Aorta (tissue), 5 donors: ENCODE results near the gene UBASH3B. TPM values are rescaled to one million over a fixed set of nuclear protein-coding genes. Genes with fewer than 3 reads are reported as not detected.

Source experiments
- ATAC-seq: fragments of 200-7000 bp; cut with Tn5 transposase; one replicate; pipeline ENCODE4 v1.9.1; 2022; ENCODE audit warnings: moderate library complexity; ENCODE audit not compliant: low FRiP score
- DNase-seq, 2 donors: peaks; one replicate each; pipeline ENCODE4 v3.0.0-alpha.2; 2020
- H3K27ac ChIP-seq, 2 donors: one replicate each; pipeline ENCODE4 v1.5.1; 2013; ENCODE audit warnings: low read length in 2 of 2, mild to moderate bottlenecking in 2 of 2, moderate library complexity in 2 of 2, control low read depth in 1 of 2, inconsistent platforms in 1 of 2, low read depth in 1 of 2
- H3K27me3 ChIP-seq, 2 donors: one replicate each; pipeline ENCODE4 v1.6.1; 2013; ENCODE audit warnings: control low read depth in 1 of 2, low read length in 1 of 2, mild to moderate bottlenecking in 1 of 2, moderate library complexity in 1 of 2; ENCODE audit not compliant: insufficient read depth in 2 of 2, control insufficient read depth in 1 of 2
- H3K36me3 ChIP-seq, 2 donors: one replicate each; pipeline ENCODE4 v1.6.1; 2013; ENCODE audit warnings: control low read depth in 1 of 2, low read length in 1 of 2, mild to moderate bottlenecking in 1 of 2; ENCODE audit not compliant: insufficient read depth in 2 of 2, control insufficient read depth in 1 of 2
- H3K4me1 ChIP-seq, 2 donors: one replicate each; pipeline ENCODE4 v1.6.1; 2013; ENCODE audit warnings: low read length in 2 of 2, control low read depth in 1 of 2, mild to moderate bottlenecking in 1 of 2, moderate library complexity in 1 of 2; ENCODE audit not compliant: insufficient read depth in 2 of 2, control insufficient read depth in 1 of 2
- H3K4me3 ChIP-seq, 2 donors: one replicate each; pipeline ENCODE4 v1.5.1; 2013; ENCODE audit warnings: low read length in 2 of 2, control low read depth in 1 of 2, mild to moderate bottlenecking in 1 of 2
- H3K9me3 ChIP-seq: one replicate; pipeline ENCODE4 v1.6.1; 2013; ENCODE audit warnings: mild to moderate bottlenecking, low read length; ENCODE audit not compliant: control insufficient read depth
- WGBS, 2 donors: extraction: QIAGEN DNeasy Blood & Tissue Kit; methylation state at CpG; one replicate each; pipeline ENCODE4 v1.1.7; 2013; 5-methylcytosine and 5-hydroxymethylcytosine counted together
- intact Hi-C, 2 donors: fragments of 100-400 bp; cut with DNase I; formaldehyde crosslinking; loops; one replicate each; pipeline versions ENCODE4 v1.14.2 to v1.15.0; 2022
- polyA plus RNA-seq, 2 donors: library from polyadenylated mRNA; stranded (reverse); fragments of 200-250 nt; gene quantifications; one replicate each; pipeline ENCODE4 v1.2.3, GENCODE V29; 2013
- total RNA-seq, 2 donors: library from RNA; stranded (reverse); fragmentation: NEBNext Ultra II Directional; extraction: Animal tissue kit (Norgen Biotek cat#: 25700); gene quantifications; one replicate each; pipeline ENCODE4 v1.2.1, GENCODE V29; 2021
- donor health status: healthy with polysubstance abuse.
- donor health status: Bipolar disorder and iron deficiency.
- donor health status: DM: no; HTN: no; CAD: no.
- donor health status: DM: no; HTN: no; CAD: no.
- donor health status: DM: yes; HTN: yes; CAD: no.

Gene UBASH3B
- total and polyA plus RNA-seq, 4 donors = 0.28 to 15.1 (median 6.0) TPM

DNA sequence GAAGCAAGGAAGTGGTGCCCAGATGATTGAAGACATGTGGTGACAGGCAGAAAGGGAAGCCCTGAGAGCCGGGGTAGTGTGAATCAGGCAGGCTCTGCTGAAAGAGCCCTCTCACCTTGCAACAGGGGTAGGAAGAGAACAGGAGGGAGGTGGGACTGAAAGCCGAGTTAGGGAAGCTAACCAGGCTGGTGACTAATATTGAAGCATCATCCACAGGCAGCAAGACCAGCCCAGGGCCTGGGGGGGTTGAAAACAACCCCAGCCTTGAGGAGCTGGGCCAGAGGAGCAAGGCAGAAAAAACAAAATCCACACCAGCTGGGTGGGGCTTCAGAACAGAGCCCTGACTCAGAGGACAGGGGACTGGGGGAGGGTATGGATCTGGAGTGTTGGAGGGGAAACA, 147.8 kb downstream of the UBASH3B start:
- no peak for DNase-seq
- Histone ChIP-seq H3K36me3 (no peaks in the 10 kb centered on the region), H3K9me3 (no peaks in the 10 kb centered on the region), H3K27ac (no peak overlapping the region), H3K27me3 (no peaks in the 10 kb centered on the region), H3K4me3 (no peak overlapping the region), H3K4me1 (no peaks in the 10 kb centered on the region)
- ATAC-seq = no peak
- 80 to 86% methylated on average over 2 of the region's 2 CpGs for WGBS, 2 donors
- intact Hi-C loops = no loop called here

GRCh38 chr11:122803716-122804115, 148.2 kb downstream of the UBASH3B start:
- intact Hi-C loops = no loop called here
- no peaks in the 10 kb centered on the region for H3K9me3 ChIP-seq
- no peaks in the 10 kb centered on the region for H3K36me3 ChIP-seq
- no peak overlapping the region for H3K27ac ChIP-seq
- 96 to 98% methylated on average over 5 of the region's 5 CpGs for WGBS, 2 donors
- H3K27me3 ChIP-seq = no peaks in the 10 kb centered on the region
- H3K4me3 ChIP-seq = no peak overlapping the region
- DNase-seq (no peak), ATAC-seq (no peak)
- H3K4me1 ChIP-seq = no peaks in the 10 kb centered on the region

DNA sequence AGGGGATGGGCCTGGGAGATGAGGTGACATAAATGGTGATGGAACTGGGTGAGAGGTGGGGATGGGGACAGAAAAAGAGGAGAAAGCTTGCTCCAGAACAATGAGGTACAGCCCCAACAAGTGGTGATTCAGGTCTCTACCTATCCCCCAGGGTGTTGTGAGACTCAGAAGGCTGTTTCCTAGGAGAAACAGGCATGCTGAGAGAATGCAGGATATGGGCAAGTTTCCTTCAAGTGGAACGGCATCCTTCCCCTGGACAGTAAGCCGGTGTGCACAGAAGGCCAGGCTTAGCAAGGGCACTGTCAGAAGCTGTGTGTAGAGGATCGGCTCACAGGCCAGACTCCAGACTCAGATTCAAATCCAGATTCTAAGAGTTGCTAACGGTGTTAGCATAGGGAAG, 148.6 kb downstream of the UBASH3B start:
- Histone ChIP-seq H3K4me3 (no peak overlapping the region), H3K4me1 (no peaks in the 10 kb centered on the region), H3K27ac (no peak overlapping the region), H3K9me3 (no peaks in the 10 kb centered on the region), H3K27me3 (no peaks in the 10 kb centered on the region), H3K36me3 (no peaks in the 10 kb centered on the region)
- 89 to 91% methylated on average over 4 of the region's 4 CpGs for WGBS, 2 donors
- ATAC-seq = no peak
- intact Hi-C loops = no loop called here
- no peak for DNase-seq

- Histone ChIP-seq H3K4me3 (no peak overlapping the region), H3K27me3 (no peaks in the 10 kb centered on the region), H3K36me3 (no peaks in the 10 kb centered on the region), H3K9me3 (no peaks in the 10 kb centered on the region), H3K4me1 (no peaks in the 10 kb centered on the region), H3K27ac (no peak overlapping the region)
- intact Hi-C loops = no loop called here
- no peak for ATAC-seq
- 85 to 87% methylated on average over 6 of the region's 6 CpGs for WGBS, 2 donors
- DNase-seq = no peak
These were observed 149.3 kb downstream of the UBASH3B start for GRCh38 chr11:122804796-122805195.

- no peak overlapping the region for H3K27ac ChIP-seq
- no peaks in the 10 kb centered on the region for H3K4me1 ChIP-seq
- H3K4me3 ChIP-seq = no peak overlapping the region
- 86 to 90% methylated on average over 8 of the region's 8 CpGs for WGBS, 2 donors
- no peak for DNase-seq
- no peak for ATAC-seq
- intact Hi-C loops = no loop called here
- no peaks in the 10 kb centered on the region for H3K9me3 ChIP-seq
- H3K36me3 ChIP-seq = no peaks in the 10 kb centered on the region
- no peaks in the 10 kb centered on the region for H3K27me3 ChIP-seq
These were observed 152.4 kb downstream of the UBASH3B start for GRCh38 chr11:122807731-122808477.

- no peak for DNase-seq
- Histone ChIP-seq H3K36me3 (no peaks in the 10 kb centered on the region), H3K4me3 (no peak overlapping the region), H3K27ac (no peak overlapping the region), H3K27me3 (no peaks in the 10 kb centered on the region), H3K9me3 (no peaks in the 10 kb centered on the region), H3K4me1 (no peaks in the 10 kb centered on the region)
- ATAC-seq = no peak
- 79 to 91% methylated on average over 2 of the region's 2 CpGs for WGBS, 2 donors
- intact Hi-C loops = no loop called here
These were observed 153.0 kb downstream of the UBASH3B start for GRCh38 chr11:122808478-122808869.

DNA sequence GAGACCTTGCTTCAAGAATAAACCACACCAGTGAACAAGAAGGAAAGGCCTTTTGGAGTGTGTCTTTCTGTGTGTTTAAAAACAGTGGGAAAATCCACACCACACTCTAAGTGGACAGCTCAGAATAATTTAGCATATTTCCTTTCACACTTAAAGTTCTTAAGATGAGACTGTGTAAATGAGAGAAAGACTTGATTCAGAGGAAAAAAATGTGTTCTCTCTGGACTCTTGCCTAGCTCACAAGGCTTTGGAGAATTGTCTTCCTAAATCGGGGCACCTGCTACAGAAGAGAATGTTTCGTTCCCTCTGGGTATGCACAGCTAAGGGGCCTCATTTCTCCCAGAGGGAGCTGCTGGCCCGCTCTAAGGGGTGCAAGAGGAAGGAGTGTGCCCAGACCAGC, 154.3 kb downstream of the UBASH3B start:
- WGBS, 2 donors = 82 to 87% methylated on average over 3 of the region's 3 CpGs
- DNase-seq (no peak), ATAC-seq (no peak)
- Histone ChIP-seq H3K4me1 (no peaks in the 10 kb centered on the region), H3K36me3 (no peaks in the 10 kb centered on the region), H3K9me3 (no peaks in the 10 kb centered on the region), H3K27ac (no peak overlapping the region), H3K27me3 (no peaks in the 10 kb centered on the region), H3K4me3 (no peak overlapping the region)
- intact Hi-C loops = no loop called here

DNA sequence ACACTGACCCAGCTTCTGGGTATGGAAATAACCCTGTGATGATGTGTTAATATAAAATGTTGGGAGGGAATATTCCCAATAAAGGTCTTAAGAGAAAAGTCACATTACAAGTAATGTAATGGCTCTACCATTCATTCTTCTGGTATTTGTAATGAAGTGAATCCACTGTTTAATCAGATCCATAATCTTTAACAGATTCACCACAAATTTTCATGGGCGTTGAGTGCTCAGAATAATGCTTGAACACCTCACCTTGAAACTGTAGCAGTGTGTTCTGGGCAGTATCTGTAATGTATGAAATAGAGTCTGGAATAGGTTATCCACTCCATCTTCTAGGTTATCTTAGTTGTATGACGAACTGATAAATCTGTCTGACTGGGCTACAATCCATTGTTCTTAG, 156.2 kb downstream of the UBASH3B start:
- H3K27me3 ChIP-seq = no peaks in the 10 kb centered on the region
- 82 to 86% methylated on average over 2 of the region's 2 CpGs for WGBS, 2 donors
- H3K4me1 ChIP-seq = no peaks in the 10 kb centered on the region
- no peak overlapping the region for H3K27ac ChIP-seq
- DNase-seq (no peak), ATAC-seq (no peak)
- no peaks in the 10 kb centered on the region for H3K36me3 ChIP-seq
- no peak overlapping the region for H3K4me3 ChIP-seq
- no peaks in the 10 kb centered on the region for H3K9me3 ChIP-seq
- intact Hi-C loops = no loop called here

GRCh38 chr11:122812638-122813037, 157.1 kb downstream of the UBASH3B start:
- H3K27ac ChIP-seq = no peak overlapping the region
- intact Hi-C loops = no loop called here
- H3K4me1 ChIP-seq = no peaks in the 10 kb centered on the region
- H3K9me3 ChIP-seq = no peaks in the 10 kb centered on the region
- DNase-seq (no peak), ATAC-seq (no peak)
- 50 to 61% methylated on average over 4 of the region's 4 CpGs for WGBS, 2 donors
- H3K27me3 ChIP-seq = no peaks in the 10 kb centered on the region
- H3K4me3 ChIP-seq = no peak overlapping the region
- no peaks in the 10 kb centered on the region for H3K36me3 ChIP-seq
